Mucosa of gallbladder (tissue), 1 donor: ENCODE results near the gene SNCAIP. TPM values are rescaled to one million over a fixed set of nuclear protein-coding genes. Genes with fewer than 3 reads are reported as not detected.

Experiments used
- DNase-seq: peaks from one replicate; pipeline ENCODE4 v3.0.0-alpha.2; 2020; ENCODE audit warnings: low spot score
- total RNA-seq: library from RNA; stranded (reverse); gene quantifications from one replicate; pipeline ENCODE4 v1.2.1, GENCODE V29; 2021
- donor health status: DM: no; HTN: no; CAD: no.

SNCAIP gene
- total RNA-seq, 1 donor from 2014 or later = 2.4 TPM

- DNase-seq = no peak
Observed at GRCh38 chr5:122398016-122398415, 86.0 kb downstream of the SNCAIP start.

DNA sequence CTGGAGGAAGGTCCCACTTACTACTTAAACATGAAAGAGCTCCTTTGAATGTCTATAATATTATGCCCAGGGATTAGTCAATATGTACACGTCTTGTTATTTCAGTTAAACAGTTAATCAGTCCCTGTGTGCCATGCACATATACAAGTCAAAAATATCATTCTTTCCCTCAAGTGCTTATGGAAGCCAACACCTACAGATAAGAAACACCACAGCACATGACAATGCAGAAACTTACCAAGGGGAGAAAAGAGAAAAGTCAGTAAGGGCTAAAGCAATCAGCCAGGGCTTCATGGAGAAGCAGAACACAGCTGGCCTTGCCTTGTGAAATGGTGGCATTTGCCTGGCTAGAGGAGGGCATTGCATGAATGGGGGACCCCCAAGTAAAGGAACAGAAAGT is 88.3 kb downstream of the SNCAIP start:
- DNase-seq = no peak

DNA sequence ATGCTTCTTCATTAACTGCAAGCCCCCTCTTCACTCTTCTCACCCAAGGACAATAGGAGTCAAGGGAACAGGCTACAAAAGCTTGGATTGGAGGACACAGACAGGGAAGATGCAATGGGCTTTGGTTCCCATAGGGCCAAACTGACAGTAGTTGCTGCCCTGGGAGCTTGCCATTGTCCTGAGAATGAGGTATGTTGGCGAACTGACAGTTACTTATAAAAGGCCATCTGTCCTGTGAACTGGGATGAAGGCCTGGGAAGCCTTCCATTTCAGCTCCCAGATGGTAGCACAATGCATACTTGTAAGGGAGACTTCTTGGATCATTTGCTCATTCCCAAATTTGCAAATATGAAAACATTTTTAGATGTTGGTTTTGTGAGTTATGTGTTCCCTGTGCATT is 88.9 kb downstream of the SNCAIP start:
- no peak for DNase-seq

GRCh38 chr5:122401976-122402725 is 90.1 kb downstream of the SNCAIP start:
- DNase-seq = no peak

- DNase-seq = no peak
Observed at GRCh38 chr5:122402955-122403685, 91.1 kb downstream of the SNCAIP start.

GRCh38 chr5:122404018-122404417 is 92.0 kb downstream of the SNCAIP start:
- DNase-seq = no peak

GRCh38 chr5:122404653-122405362 is 92.8 kb downstream of the SNCAIP start:
- DNase-seq = no peak

- no peak for DNase-seq
Observed at GRCh38 chr5:122405751-122406150, 93.7 kb downstream of the SNCAIP start.

DNA sequence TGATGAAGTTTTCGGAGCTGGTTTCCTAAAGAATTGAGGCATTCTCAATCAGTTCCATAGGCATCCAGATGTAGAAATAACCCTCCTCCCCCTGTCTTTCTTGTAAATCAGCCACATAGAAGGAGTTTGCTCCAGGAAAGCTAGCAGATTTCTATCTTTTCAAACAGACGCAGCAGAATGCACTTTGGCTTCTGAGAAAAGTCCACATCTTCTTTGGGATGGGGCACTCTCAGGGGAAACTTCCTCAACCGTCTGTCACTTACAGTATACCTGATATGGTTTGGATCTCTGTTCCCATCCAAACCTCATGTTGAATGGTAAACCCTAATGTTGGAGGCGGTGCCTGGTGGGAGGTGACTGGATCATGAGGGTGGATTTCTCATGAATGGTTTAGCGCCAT is 94.1 kb downstream of the SNCAIP start:
- no peak for DNase-seq

GRCh38 chr5:122408592-122409224 is 96.7 kb downstream of the SNCAIP start:
- no peak for DNase-seq

- no peak for DNase-seq
Observed at GRCh38 chr5:122412966-122413365, 100.9 kb downstream of the SNCAIP start.

GRCh38 chr5:122413722-122414121 is 101.7 kb downstream of the SNCAIP start:
- DNase-seq = no peak

- peak; percentile 64 for DNase-seq
Observed at GRCh38 chr5:122415030-122415800, 103.2 kb downstream of the SNCAIP start.

DNA sequence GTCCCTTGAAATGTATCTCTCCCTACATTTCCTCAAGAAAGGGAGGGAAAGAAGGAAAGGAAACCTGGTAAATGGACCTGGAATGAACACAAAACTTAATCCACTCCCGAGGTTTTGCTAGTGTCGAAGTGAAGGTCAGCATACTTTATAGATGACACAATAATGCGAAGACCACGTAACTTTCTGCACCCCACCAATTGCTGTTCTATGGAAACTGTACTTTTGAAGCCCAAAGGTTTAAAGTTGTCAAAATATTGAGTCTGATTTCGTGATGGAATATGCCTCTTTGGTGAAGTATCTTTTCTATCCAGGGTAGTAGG is 103.7 kb downstream of the SNCAIP start:
- no peak for DNase-seq

- no peak for DNase-seq
Observed at GRCh38 chr5:122419142-122419894, 107.3 kb downstream of the SNCAIP start.

DNA sequence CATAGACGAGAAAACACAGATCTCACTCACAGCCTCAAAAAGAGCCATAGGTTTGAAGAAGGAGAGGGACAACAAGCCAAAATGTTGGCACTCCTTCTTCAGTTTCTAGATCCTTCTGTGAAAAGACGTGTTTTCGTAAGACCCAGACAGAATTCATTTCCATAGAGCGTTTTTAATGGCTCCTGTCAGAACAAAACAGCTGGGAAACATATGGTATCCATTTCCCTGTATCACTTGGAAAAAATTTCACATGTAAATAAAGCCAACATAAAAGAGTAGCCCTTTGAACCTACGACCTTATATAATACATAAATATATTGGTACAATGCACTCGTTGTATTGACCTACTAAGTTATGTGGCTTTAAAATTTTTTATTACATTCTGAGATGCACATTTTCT is 108.1 kb downstream of the SNCAIP start:
- no peak for DNase-seq

GRCh38 chr5:122420537-122421236 is 108.7 kb downstream of the SNCAIP start:
- no peak for DNase-seq

DNA sequence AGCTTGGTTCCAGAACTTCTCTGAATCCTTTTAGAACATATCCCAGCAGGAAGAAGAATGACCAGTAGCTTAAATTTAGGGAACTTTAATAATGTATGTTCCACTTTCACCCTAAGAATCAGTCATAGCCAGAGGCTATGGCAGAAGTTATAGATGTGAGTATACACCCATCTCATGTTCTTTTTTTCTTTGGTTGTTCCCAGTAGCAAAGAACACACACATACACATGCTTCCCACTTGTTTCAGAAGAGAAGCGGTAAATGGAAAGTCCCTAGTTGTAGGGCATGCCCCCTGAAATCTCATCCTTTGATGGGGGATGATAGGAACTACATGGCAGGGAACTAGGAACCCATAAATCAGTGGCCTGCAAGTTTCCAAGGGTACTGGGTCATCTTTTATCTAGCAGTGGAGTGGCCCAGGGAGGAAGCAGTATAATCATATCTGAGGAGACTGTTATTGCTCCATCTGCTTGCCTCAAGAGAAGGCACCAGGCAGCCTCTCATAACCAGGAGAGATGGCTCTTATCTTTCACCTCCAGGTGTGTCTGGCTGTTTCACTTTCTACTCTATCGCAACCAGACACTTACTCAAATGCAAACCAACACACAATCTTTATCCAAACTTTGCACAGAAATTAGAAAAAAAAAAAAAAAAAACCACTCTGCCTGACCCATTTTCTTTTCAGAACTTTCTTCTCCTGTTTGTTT is 109.5 kb downstream of the SNCAIP start:
- DNase-seq = no peak

DNA sequence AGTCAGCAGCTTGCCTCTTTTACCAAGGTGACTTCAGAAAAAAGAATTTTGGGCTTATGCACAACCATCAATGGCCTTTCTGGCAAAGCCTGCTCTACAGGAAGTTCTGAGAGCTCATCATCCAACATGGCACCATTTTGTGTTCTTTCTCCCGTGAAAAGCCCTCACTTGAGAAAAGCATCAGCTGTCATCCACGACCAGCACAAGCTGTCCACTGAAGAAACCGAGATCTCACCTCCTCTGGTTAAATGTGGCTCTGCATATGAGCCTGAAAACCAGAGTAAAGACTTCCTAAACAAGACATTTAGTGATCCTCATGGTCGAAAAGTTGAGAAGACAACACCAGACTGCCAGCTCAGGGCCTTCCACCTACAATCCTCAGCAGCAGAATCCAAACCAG is 111.2 kb downstream of the SNCAIP start:
- DNase-seq = no peak

DNA sequence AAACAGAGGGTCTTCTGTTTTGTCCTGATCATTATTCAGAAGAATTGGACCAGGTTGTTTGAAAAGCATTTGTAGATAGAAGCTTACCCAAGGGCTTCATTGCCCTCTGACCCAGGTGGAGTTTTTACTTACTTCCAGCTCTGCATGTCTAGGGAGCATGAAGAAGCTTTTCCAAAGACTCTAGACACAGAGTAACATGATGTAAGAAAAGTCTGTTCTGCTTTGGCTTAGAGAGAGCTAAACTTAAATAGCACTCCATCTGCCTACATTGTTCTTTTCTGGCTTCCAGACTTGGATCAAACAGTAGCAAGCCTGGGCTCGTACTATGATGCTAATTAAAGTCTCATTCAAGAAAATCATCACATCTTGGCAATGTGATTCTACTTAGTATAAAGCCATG is 112.1 kb downstream of the SNCAIP start:
- no peak for DNase-seq
